Stomach (tissue), 4 donors: Measurements from ENCODE around the gene ANP32B.

Source experiments
- EP300 ChIP-seq: sonication (generic); formaldehyde crosslinking; IDR thresholded peaks from one replicate; pipeline ENCODE4 v1.6.1; 2017; ENCODE audit warnings: antibody characterized with exemption
- POLR2A ChIP-seq, 4 donors: fragments of 450-650 bp; IDR thresholded peaks; one replicate each; pipeline ENCODE4 v1.6.1; 2016; ENCODE audit warnings: antibody characterized with exemption in 4 of 4, control low read depth in 2 of 4, mild to moderate bottlenecking in 1 of 4, moderate library complexity in 1 of 4
- TF ChIP-seq, protein P1 (sequence below), 7 experiments: fragments of 450-650 bp in 4 of 7; fragments of 200-600 bp in 3 of 7; sonication (generic) in 3 of 7; IDR thresholded peaks; one replicate each; pipeline ENCODE4 v1.5.1; 2016 to 2019; ENCODE audit warnings: antibody characterized with exemption in 7 of 7, control low read depth in 2 of 7, mild to moderate bottlenecking in 1 of 7

DNA sequence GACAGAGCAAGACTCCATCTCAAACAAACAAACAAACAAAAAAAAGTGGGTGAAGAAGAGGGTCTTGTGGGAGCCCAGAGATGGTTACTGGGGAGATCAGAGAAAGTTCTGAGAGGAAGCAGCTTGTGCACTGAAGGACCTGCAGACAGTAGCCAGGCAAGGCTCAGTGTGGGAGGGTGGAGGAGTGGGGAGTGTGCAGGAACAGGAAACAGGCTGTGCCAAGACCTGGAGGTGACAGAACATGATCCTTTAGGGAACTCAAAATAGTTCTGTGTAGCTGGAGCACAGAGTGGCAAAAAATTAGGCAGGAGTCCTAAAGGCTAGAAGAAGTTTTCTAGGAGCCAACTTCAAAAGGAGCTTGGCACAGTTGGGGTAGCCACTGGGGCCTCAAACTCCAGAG is 54.2 kb downstream of the ANP32B start:
- TF ChIP-seq POLR2A (IDR thresholded peaks at IDR 0.05): no peak
- TF ChIP-seq, protein P1, sequence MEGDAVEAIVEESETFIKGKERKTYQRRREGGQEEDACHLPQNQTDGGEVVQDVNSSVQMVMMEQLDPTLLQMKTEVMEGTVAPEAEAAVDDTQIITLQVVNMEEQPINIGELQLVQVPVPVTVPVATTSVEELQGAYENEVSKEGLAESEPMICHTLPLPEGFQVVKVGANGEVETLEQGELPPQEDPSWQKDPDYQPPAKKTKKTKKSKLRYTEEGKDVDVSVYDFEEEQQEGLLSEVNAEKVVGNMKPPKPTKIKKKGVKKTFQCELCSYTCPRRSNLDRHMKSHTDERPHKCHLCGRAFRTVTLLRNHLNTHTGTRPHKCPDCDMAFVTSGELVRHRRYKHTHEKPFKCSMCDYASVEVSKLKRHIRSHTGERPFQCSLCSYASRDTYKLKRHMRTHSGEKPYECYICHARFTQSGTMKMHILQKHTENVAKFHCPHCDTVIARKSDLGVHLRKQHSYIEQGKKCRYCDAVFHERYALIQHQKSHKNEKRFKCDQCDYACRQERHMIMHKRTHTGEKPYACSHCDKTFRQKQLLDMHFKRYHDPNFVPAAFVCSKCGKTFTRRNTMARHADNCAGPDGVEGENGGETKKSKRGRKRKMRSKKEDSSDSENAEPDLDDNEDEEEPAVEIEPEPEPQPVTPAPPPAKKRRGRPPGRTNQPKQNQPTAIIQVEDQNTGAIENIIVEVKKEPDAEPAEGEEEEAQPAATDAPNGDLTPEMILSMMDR (IDR thresholded peaks at IDR 0.05): no peak
- no peak for TF ChIP-seq EP300
